Loucy (cell line): ENCODE results near the gene TOR1B.

Source experiments
- CTCF ChIP-seq: fragments of 200-600 bp; sonication (generic); conservative IDR thresholded peaks from 2 replicates; pipeline ENCODE4 v1.5.1; 2014; ENCODE audit warnings: mild to moderate bottlenecking, antibody characterized with exemption, low read length
- EZH2phosphoT487 ChIP-seq: fragments of 200-600 bp; IDR thresholded peaks from 2 replicates; pipeline ENCODE4 v1.6.1; 2018; ENCODE audit warnings: antibody characterized with exemption, mild to moderate bottlenecking, moderate library complexity, borderline replicate concordance

- no peak for TF ChIP-seq CTCF
- no peak for TF ChIP-seq EZH2phosphoT487
These were observed 26.0 kb downstream of the TOR1B start for GRCh38 chr9:129828969-129829368.
